ENCODE data around the gene FERMT1.
A peak's percentile ranks its signal among the peaks of the same experiment; 100 is the strongest.

FERMT1 gene

GRCh38 chr20:6122873-6123648, at the start of gene FERMT1:
Gene FERMT1 (minus strand): TSS chr20:6123030. CDS start chr20:6119554, 3,476 bp downstream.
- peak within 1 kb of the TSS; percentile 40 for H3K4me3 ChIP-seq (ENCODE audit: low read depth, low read length)
- peak; percentile 54 for DNase-seq (ENCODE audit: low read depth)
- no peak for TF ChIP-seq CTCF (IDR thresholded peaks at IDR 0.05; ENCODE audit: insufficient read depth, low read depth, low read length, missing control alignments)

GRCh38 chr20:6169251-6169650, 46.4 kb upstream of the FERMT1 start:
- no peak overlapping the region for H3K4me3 ChIP-seq (ENCODE audit: low read depth, low read length)
- no peak for DNase-seq (ENCODE audit: low read depth)
- TF ChIP-seq CTCF (IDR thresholded peaks at IDR 0.05; ENCODE audit: insufficient read depth, low read depth, low read length, missing control alignments), result no peak

GRCh38 chr20:6168204-6168603, 45.4 kb upstream of the FERMT1 start:
- no peak overlapping the region for H3K4me3 ChIP-seq (ENCODE audit: low read depth, low read length)
- DNase-seq (ENCODE audit: low read depth), result no peak

GRCh38 chr20:6165346-6165745, 42.5 kb upstream of the FERMT1 start:
- H3K4me3 ChIP-seq (ENCODE audit: low read depth, low read length), result no peak overlapping the region
- no peak for DNase-seq (ENCODE audit: low read depth)
- TF ChIP-seq CTCF (IDR thresholded peaks at IDR 0.05; ENCODE audit: insufficient read depth, low read depth, low read length, missing control alignments), result no peak

More at GRCh38 chr20:6168204-6168603, 45.4 kb upstream of the FERMT1 start:
- no peak for TF ChIP-seq CTCF (IDR thresholded peaks at IDR 0.05; ENCODE audit: insufficient read depth, low read depth, low read length, missing control alignments)

- H3K4me3 ChIP-seq (ENCODE audit: low read depth, low read length), result no peak overlapping the region
- no peak for TF ChIP-seq CTCF (IDR thresholded peaks at IDR 0.05; ENCODE audit: insufficient read depth, low read depth, low read length, missing control alignments)
- DNase-seq (ENCODE audit: low read depth), result no peak
Observed at GRCh38 chr20:6164421-6165341, 41.9 kb upstream of the FERMT1 start.

GRCh38 chr20:6160736-6161135, 37.9 kb upstream of the FERMT1 start:
- H3K4me3 ChIP-seq (ENCODE audit: low read depth, low read length), result no peak overlapping the region
- DNase-seq (ENCODE audit: low read depth), result no peak
- TF ChIP-seq CTCF (IDR thresholded peaks at IDR 0.05; ENCODE audit: insufficient read depth, low read depth, low read length, missing control alignments), result no peak

Data from GM12865 (cell line).